HUDEP-2 (cell line): ENCODE results near the gene CCDC121.

Experiments
- DNase-seq, 76 experiments: peaks; one replicate each; lab custom pipeline; 2025; ENCODE audit not compliant: unreplicated experiment in 76 of 76; lab: John Stamatoyannopoulos, UW

CCDC121 gene

DNA sequence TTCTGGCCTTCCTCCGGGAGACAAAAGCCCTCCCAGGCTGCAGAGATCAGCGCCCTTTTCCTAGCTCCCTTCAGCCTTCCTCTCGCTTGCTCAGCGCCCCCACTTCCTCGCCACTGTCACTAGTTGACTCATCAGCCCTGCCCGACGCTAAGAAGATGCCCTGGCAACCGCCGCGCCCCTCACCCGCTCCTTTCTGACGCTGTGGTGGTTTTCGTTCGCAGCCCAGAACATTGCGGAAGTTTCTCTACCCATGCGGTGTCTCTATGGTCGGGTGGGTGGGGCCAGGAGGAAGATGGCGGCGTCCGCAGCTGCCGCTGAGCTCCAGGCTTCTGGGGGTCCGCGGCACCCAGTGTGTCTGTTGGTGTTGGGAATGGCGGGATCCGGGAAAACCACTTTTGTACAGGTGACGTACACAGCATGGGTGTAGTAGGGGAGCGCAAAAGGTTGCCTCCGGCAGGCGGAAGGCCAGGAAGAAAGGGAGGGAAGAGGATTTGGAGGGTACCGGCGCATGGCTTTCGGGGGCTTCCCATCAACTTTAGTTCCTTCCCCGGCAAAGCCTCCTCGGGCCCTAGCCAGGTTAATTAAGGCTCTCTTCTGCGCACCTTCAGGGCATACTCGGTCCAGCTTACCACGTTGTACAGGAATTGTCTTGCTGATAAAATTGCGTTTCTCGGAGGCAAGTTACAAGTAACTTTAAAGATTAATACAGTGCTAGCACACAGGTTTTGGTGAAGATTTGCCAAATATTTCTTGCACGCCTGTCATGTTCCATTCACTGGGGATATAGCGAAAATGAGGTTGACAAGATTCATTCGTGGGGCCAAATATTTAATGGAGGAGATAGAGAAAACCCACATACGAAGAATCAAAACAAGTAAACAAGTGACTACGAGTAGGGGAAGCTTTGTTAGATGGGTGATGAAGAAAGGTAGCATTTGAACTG, at the start of gene CCDC121, which contains the start of gene GPN1:
CCDC121 (minus strand) TSS at position 246 of the 943 bp plus-strand sequence. CDS start 1,213 bp downstream, outside the sequence.
GPN1 (plus strand) TSS at position 284 of the 943 bp plus-strand sequence; CDS start at position 293, 9 bp downstream.
- peak in 74 of 76 experiments; percentile 15 to 94 (median 81) for DNase-seq

DNA sequence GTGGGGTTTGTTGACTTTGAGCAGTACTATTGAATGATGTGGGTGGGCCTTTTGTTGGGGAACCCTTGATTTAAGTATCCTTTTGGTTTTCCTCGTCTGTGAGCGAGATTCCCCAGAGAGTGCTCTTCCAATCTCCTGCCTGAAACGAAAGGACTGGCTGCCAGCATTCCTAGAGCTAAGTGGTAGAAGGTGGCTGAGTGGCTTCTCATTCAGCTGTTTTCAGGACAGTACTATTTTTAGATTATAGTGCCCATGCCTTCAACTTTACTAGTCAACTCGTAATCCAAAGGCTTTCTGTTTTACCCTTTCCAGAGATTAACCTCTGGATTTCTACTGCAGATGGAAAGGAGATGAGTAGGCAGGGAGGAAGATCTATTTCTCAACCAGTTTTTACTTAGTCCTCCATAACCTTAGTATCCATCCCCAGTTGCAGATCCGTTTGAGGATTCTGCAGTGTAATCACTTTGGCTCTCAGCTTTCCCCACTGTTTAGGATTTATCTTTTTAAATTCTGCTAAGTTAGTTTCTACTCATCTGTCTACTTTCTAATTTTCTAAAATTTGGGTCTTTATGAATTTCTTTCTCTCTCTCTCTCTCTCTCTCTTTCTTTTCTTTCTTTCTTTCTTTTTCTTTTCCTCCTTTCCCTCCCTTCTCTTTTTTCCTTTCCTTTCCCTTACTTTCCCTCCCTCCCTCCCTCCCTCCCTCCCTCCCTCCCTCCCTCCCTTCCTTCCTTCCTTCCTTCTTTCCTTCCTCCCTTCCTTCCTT, 44.1 kb upstream of the CCDC121 start:
- no peak for DNase-seq

DNA sequence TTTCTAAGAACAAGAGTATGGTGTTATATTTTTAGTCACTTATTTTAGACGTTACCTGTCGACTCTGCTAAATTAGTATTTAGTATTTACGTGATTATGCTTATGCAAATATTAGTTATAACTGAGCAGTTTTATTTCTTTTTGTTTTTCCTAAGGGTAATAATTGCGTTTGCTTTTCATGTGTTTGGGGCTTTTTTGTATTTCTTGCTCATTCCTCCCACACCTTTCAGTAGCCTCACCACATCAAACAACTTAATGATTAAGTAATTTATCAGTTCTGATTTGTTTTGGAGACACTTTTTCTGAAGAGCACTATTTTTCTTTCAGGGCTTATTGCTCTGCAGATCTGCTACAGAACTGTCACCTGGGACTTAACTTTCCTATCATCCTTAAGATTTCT, 42.4 kb upstream of the CCDC121 start:
- DNase-seq: no peak

DNA sequence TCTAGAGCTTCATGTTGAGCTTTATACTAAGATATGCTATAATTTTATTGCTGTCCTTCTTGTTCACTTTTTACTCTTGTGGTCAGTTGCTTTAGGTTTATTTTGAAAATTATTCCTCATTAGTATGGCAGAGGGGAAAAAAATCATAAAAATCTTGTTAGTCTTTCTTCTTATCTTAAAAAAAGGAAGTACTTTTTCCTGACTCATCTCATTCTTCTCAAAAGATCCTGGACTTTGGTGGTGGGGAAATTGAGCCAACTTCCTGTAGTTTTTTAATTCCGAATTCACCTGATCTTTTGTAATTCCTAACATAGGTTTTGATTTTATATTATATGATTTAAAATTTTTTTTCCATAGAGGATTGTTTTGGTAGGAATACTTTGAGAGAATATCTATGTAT, 38.6 kb upstream of the CCDC121 start:
- no peak for DNase-seq

DNA sequence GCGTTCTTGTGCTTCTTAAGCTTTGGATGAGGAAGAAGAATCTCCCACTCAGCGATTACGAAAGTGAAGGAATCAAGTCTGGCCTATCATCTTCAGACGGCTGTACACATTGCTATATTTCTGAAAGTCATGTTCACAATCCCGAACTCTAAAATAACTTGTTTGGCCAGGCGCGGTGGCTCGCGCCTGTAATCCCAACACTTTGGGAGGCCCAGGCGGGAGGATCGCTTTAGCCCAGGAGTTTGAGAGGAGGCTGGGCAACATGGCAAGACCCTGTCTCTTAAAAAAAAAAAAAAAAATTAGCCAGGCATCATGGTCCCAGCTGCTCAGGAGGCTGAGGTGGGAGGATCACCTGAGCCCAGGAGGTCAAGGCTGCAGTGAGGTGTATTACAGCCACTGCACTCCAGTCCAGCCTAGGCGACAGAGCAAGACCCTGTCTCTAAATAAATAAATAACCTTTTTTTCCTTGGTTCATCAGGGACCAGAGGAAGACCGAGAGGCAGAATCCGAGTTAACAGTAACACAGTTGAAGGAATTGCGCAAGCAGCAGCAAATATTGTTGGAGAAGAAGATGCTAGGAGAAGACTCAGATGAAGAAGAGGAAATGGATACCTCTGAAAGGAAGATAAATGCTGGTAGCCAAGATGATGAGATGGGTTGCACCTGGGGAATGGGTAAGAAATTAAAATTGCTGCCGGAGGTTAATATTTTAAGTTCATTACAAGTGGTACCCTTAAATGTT, 36.0 kb upstream of the CCDC121 start:
- DNase-seq: no peak

DNA sequence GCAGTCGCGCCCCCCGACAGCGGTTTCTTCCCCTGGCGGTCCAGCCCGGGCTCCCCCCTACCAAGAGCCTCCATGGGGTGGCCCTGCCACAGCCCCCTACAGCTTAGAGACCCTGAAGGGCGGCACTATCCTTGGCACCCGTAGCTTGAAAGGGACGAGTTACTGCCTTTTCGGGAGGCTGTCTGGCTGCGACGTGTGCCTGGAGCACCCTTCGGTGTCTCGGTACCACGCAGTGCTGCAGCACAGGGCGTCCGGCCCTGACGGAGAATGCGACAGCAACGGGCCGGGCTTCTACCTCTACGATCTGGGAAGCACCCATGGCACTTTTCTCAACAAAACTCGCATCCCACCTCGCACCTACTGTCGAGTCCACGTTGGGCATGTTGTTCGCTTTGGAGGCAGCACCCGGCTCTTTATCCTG, 35.4 kb upstream of the CCDC121 start:
- DNase-seq: peak in 1 of 76 experiments; percentile 26

GRCh38 chr2:27663285-27664153, 34.7 kb upstream of the CCDC121 start, which contains the start of the genes SLC4A1AP and SUPT7L:
TSS of gene SLC4A1AP (plus strand) at chr2:27663889. CDS start at chr2:27663915, 26 bp downstream.
TSS of gene SUPT7L (minus strand) at chr2:27663614. CDS start at chr2:27662192, 1,422 bp downstream.
- peak in 75 of 76 experiments; percentile 8 to 91 (median 64) for DNase-seq

GRCh38 chr2:27661371-27661770, 32.6 kb upstream of the CCDC121 start:
- no peak for DNase-seq

DNA sequence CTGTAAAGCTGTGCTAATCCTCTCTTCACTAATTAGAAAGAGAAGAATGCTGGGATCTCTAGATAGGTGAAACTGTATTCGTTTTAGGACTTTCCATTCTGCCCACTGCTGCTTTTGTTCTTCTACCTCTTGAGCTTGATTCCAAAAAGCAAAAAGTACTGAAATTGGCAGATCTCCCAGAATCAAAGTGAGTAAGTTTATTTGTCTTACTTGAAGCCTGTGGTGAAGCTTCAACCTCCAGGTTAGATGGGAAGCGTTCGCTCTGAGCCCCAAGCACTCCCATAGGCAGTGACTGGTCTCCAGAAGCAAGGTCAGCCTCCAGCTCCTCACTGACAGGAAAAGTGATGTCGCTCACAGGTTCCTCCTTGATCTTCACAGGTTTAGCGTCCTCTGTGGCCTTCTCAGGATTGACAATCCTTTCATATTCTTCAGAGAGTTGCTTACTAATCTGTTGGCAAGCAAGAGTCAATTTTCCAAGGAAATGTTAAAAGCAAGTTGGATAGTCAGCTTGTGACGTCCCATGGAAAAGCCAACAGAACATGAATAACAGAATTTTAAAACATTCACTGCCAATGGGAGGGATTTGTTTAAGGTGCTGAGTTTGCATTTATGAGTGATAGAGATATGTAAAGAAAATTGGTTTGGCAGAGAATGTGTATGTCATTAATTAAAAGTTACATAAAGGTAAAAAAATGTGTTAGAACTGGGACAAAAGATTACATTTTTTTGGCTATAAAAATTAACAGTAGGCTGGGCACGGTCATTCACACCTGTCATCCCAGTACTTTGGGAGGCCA, 26.5 kb upstream of the CCDC121 start:
- no peak for DNase-seq

DNA sequence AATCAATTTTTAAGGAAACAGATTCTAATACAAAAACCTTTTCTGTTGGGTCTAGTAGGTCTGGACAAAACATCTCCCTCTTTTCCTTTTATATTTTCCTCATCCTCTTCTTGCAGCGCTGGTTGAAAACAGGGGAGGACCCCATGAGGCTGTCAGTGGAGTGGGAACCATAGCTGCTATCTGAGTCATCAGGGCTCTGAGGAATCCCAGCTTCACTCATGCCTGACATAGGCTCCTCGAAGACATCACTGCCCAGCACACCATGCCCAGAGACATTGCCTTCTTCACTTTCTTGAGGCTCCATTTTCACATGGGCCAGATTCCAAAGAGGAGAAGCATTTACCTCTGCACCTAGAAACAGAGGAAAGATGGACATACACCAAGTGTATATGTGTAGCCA, 24.6 kb upstream of the CCDC121 start:
- DNase-seq: no peak

GRCh38 chr2:27652790-27653189, 24.0 kb upstream of the CCDC121 start:
- no peak for DNase-seq

DNA sequence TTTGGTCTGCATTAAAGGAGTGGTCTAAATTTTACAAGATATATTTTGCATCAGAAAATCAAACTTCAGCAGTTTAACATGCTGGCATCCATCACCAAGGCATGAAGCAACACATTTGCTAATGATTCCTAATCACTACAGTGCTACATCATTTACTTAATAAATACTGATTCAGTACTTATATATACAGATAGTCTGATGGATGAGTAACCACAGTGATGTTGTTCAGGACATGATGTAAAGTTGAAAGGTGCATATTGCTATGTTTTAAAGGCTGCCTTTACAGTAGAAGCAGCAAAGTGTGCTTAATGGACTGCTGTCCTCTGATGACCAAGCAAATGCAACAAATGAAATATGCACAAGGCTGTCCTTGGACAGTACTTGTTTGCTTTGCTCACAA, 23.5 kb upstream of the CCDC121 start:
- no peak for DNase-seq

DNA sequence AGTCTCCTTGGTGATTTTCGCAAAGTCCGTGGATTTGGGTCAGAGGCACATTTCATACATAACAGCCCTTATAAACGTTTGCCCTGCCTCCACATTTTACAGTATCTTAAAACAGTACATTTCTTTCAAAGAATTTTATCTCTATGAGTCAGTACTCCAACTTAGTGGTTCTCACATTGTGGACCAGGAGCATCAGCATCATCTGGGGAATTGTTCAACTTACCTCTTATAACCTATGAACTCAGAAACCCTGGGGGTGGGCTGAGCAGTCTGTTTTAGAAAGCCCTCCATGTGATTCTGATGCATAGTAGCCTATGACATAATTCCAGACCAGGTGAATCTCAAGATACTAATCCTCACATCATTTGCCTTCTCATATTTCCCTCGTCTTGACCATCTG, 22.2 kb upstream of the CCDC121 start:
- DNase-seq: no peak

- no peak for DNase-seq
Measured at GRCh38 chr2:27647737-27648136, 18.9 kb upstream of the CCDC121 start.

- DNase-seq: no peak
Measured at GRCh38 chr2:27647289-27647688, 18.5 kb upstream of the CCDC121 start.

DNA sequence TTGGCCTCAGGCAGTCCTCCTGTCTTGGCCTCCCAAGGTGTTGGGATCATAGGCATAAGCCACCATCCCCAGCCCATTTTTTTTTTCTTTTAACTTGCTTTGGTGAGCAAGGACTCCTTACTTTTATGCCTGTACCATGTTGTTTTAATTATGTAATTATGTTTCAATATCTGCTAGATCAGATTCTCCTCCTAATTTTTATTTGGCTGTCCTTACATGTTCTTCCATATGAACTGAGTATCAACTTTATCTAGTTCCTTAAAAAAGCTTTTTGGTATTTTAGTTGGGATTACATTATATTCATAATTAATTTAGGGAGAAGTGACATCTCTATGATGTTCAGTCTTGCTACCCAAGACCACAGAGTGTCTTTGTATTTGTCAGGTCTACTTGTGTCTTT, 16.4 kb upstream of the CCDC121 start:
- no peak for DNase-seq

- no peak for DNase-seq
Measured at GRCh38 chr2:27640722-27641245, 12.0 kb upstream of the CCDC121 start.

DNA sequence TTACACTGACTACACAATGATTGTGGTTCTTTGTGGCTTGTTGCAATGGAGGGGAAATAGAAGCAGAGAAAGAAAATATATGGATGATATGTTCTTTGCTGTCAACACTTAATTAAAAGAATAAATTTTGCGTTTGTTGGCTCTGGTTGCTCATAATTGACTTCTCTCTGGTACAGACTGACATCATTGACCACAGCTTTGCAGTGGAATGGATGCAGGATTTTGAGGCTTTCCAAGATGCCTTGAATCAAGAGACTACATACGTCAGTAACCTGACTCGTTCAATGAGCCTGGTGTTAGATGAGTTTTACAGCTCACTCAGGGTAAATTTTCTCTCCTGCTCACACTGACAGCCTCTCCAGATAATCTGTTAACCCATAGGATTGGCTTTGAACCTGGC, 9.9 kb upstream of the CCDC121 start:
- DNase-seq: no peak
